H1 (cell line): Measurements from ENCODE around the gene CYBRD1. TPM values are rescaled to one million over a fixed set of nuclear protein-coding genes. Genes with fewer than 3 reads are reported as not detected.

Source experiments
- CTCF ChIA-PET: fragments of 300-600 bp; sonication (Branson Sonifier 250); formaldehyde crosslinking; loops from one replicate; lab custom pipeline; 2021; ENCODE audit not compliant: partially characterized antibody; lab: Charles Lee
- POLR2A ChIA-PET: fragments of 300-600 bp; sonication (Branson Sonifier 250); formaldehyde crosslinking; loops from one replicate; lab custom pipeline; 2021; ENCODE audit warnings: inconsistent platforms; ENCODE audit not compliant: partially characterized antibody; lab: Charles Lee
- DNase-seq, 2 experiments: peaks; one replicate each; pipeline versions ENCODE4 v3.0.0 to v3.0.0-alpha.2; 2010 to 2022; ENCODE audit warnings: low spot score in 2 of 2, low read depth in 1 of 2, mixed read lengths in 1 of 2
- FAIRE-seq: peaks from 2 replicates; lab custom pipeline; 2011; peaks lifted over from hg19 to GRCh38; lab: Jason Lieb, UNC
- H2AFZ ChIP-seq: 2 replicates; pipeline ENCODE4 v1.8.1; 2012; ENCODE audit warnings: low read length, inconsistent platforms
- H2AK5ac ChIP-seq: 2 replicates; pipeline ENCODE4 v1.6.1; 2013; ENCODE audit warnings: low read depth, low read length
- H2BK120ac ChIP-seq: replicated peaks from 2 replicates; pipeline ENCODE3; 2013; ENCODE audit warnings: low read depth, low read length, inconsistent platforms
- H2BK12ac ChIP-seq: 2 replicates; pipeline ENCODE4 v1.6.1; 2013; ENCODE audit warnings: low read depth, low read length
- H2BK15ac ChIP-seq: 2 replicates; pipeline ENCODE4 v1.6.1; 2013; ENCODE audit warnings: low read length
- H2BK20ac ChIP-seq: 2 replicates; pipeline ENCODE4 v1.6.1; 2013; ENCODE audit warnings: low read length
- H2BK5ac ChIP-seq: 2 replicates; pipeline ENCODE4 v1.6.1; 2013; ENCODE audit warnings: low read depth, low read length
- H3K14ac ChIP-seq: 2 replicates; pipeline ENCODE4 v1.6.1; 2013; ENCODE audit warnings: inconsistent platforms; ENCODE audit not compliant: insufficient read length
- H3K18ac ChIP-seq: 2 replicates; pipeline ENCODE4 v1.6.1; 2013; ENCODE audit warnings: low read length; ENCODE audit errors: extremely low read depth
- H3K23ac ChIP-seq: 2 replicates; pipeline ENCODE4 v1.6.1; 2013; ENCODE audit warnings: inconsistent platforms; ENCODE audit not compliant: insufficient read length
- H3K23me2 ChIP-seq: 2 replicates; pipeline ENCODE4 v1.6.1; 2013; ENCODE audit warnings: low read depth, low read length
- H3K27ac ChIP-seq: 2 replicates; pipeline ENCODE4 v1.6.1; 2011; ENCODE audit warnings: low read depth, low read length, inconsistent platforms
- H3K27me3 ChIP-seq, 4 experiments: replicated peaks in 1 of 4; 1 replicate in 1 of 4; 2 replicates in 3 of 4; pipeline versions ENCODE4 v1.6.1 to v1.8.1; 2011 to 2013; ENCODE audit warnings: low read length in 3 of 4, mild to moderate bottlenecking in 3 of 4, inconsistent platforms in 2 of 4, mixed read lengths in 2 of 4, moderate library complexity in 1 of 4; ENCODE audit not compliant: control insufficient read depth in 3 of 4, insufficient read depth in 3 of 4; ENCODE audit errors: extremely low read depth in 1 of 4
- H3K36me3 ChIP-seq, 4 experiments: 2 replicates each; pipeline versions ENCODE4 v1.6.1 to v1.8.1; 2011 to 2013; ENCODE audit warnings: mild to moderate bottlenecking in 4 of 4, low read length in 3 of 4, moderate library complexity in 2 of 4, control low read depth in 1 of 4, inconsistent platforms in 1 of 4; ENCODE audit not compliant: insufficient read depth in 4 of 4, control insufficient read depth in 2 of 4
- H3K4ac ChIP-seq: replicated peaks from 2 replicates; pipeline ENCODE3; 2013; ENCODE audit warnings: low read length, low read depth, mixed read lengths, inconsistent platforms; ENCODE audit not compliant: insufficient read length
- H3K4me1 ChIP-seq, 4 experiments: replicated peaks in 1 of 4; 1 replicate in 1 of 4; 2 replicates in 3 of 4; pipeline versions ENCODE4 v1.6.1 to v1.8.1; 2011 to 2013; ENCODE audit warnings: low read length in 3 of 4, inconsistent platforms in 2 of 4, mixed read lengths in 1 of 4; ENCODE audit not compliant: insufficient read depth in 4 of 4, control insufficient read depth in 3 of 4
- H3K4me2 ChIP-seq, 2 experiments: 2 replicates each; pipeline versions ENCODE4 v1.6.1 to v1.8.1; 2011 to 2013; ENCODE audit warnings: low read depth in 2 of 2, low read length in 2 of 2, control low read depth in 1 of 2, inconsistent platforms in 1 of 2, mild to moderate bottlenecking in 1 of 2; ENCODE audit not compliant: insufficient read depth in 1 of 2
- H3K4me3 ChIP-seq, 4 experiments: fragments of 200-600, 300-600 bp in 1 of 4; sonication (generic), shearing (Covaris generic), sonication (Bioruptor Twin) in 1 of 4; 2 replicates each; pipeline versions ENCODE4 v1.5.1 to v1.8.1; 2011 to 2016; ENCODE audit warnings: low read length in 4 of 4, low read depth in 3 of 4, control low read depth in 2 of 4, inconsistent platforms in 2 of 4, mild to moderate bottlenecking in 2 of 4, mixed read lengths in 1 of 4, moderate library complexity in 1 of 4; ENCODE audit not compliant: insufficient read depth in 2 of 4; ENCODE audit errors: extremely low read depth in 1 of 4
- H3K56ac ChIP-seq: replicated peaks from 2 replicates; pipeline ENCODE3; 2013; ENCODE audit warnings: low read depth, mild to moderate bottlenecking, mixed read lengths, low read length, inconsistent platforms; ENCODE audit not compliant: insufficient read length
- H3K79me1 ChIP-seq: 2 replicates; pipeline ENCODE4 v1.6.1; 2013; ENCODE audit warnings: low read depth, low read length, control low read depth
- H3K79me2 ChIP-seq, 2 experiments: 2 replicates each; pipeline versions ENCODE4 v1.6.1 to v1.8.1; 2012 to 2013; ENCODE audit warnings: low read length in 2 of 2, mild to moderate bottlenecking in 2 of 2, inconsistent platforms in 1 of 2; ENCODE audit not compliant: insufficient read depth in 2 of 2, control insufficient read depth in 1 of 2
- H3K9ac ChIP-seq, 4 experiments: replicated peaks in 1 of 4; 1 replicate in 1 of 4; 2 replicates in 3 of 4; pipeline versions ENCODE4 v1.6.1 to v1.8.1; 2011 to 2013; ENCODE audit warnings: low read depth in 3 of 4, low read length in 3 of 4, control low read depth in 2 of 4, mild to moderate bottlenecking in 2 of 4, moderate library complexity in 2 of 4, inconsistent platforms in 1 of 4; ENCODE audit errors: extremely low read depth in 1 of 4
- H3K9me3 ChIP-seq, 2 experiments: 2 replicates each; pipeline versions ENCODE4 v1.6.1 to v1.8.1; 2012 to 2013; ENCODE audit warnings: mild to moderate bottlenecking in 2 of 2, moderate library complexity in 2 of 2, control low read depth in 1 of 2, inconsistent platforms in 1 of 2, low read depth in 1 of 2, low read length in 1 of 2, mixed read lengths in 1 of 2; ENCODE audit not compliant: insufficient read depth in 2 of 2
- H4K20me1 ChIP-seq, 2 experiments: replicated peaks in 1 of 2; 2 replicates each; pipeline versions ENCODE3 to v1.8.1; 2011 to 2013; ENCODE audit warnings: inconsistent platforms in 2 of 2, low read length in 2 of 2, mild to moderate bottlenecking in 1 of 2; ENCODE audit not compliant: insufficient read depth in 2 of 2, control insufficient read depth in 1 of 2
- H4K5ac ChIP-seq: 2 replicates; pipeline ENCODE4 v1.6.1; 2013; ENCODE audit warnings: low read length, low read depth, mixed read lengths, inconsistent platforms; ENCODE audit not compliant: insufficient read length
- H4K8ac ChIP-seq: 2 replicates; pipeline ENCODE4 v1.8.0; 2013; ENCODE audit warnings: mild to moderate bottlenecking, moderate library complexity, low read length, inconsistent platforms; ENCODE audit not compliant: insufficient read depth; ENCODE audit errors: extremely low read depth
- H4K91ac ChIP-seq: replicated peaks from 2 replicates; pipeline ENCODE3; 2013; ENCODE audit warnings: low read length, mixed read lengths, inconsistent platforms; ENCODE audit not compliant: insufficient read length
- BRCA1 ChIP-seq: IDR thresholded peaks from 2 replicates; pipeline ENCODE4 v1.6.1; 2012; ENCODE audit warnings: low read depth, low read length, improper control_type of control experiment
- CHD2 ChIP-seq: IDR thresholded peaks from 2 replicates; pipeline ENCODE4 v1.6.1; 2012; ENCODE audit warnings: low read length, improper control_type of control experiment
- EP300 ChIP-seq, 2 experiments: IDR thresholded peaks; 1 replicate in 1 of 2; 2 replicates in 1 of 2; pipeline ENCODE4 v1.6.1; 2011 to 2012; ENCODE audit warnings: low read depth in 2 of 2, low read length in 2 of 2, mild to moderate bottlenecking in 2 of 2, borderline replicate concordance in 1 of 2, inconsistent platforms in 1 of 2, moderate library complexity in 1 of 2
- MAFK ChIP-seq: IDR thresholded peaks from 2 replicates; pipeline ENCODE4 v1.6.1; 2012; ENCODE audit warnings: low read depth, mild to moderate bottlenecking, improper control_type of control experiment, low read length
- POLR2AphosphoS5 ChIP-seq: IDR thresholded peaks from 2 replicates; pipeline ENCODE4 v1.6.1; 2011; ENCODE audit warnings: low read depth, low read length
- SP2 ChIP-seq: IDR thresholded peaks from 2 replicates; pipeline ENCODE4 v1.6.1; 2012; ENCODE audit warnings: mild to moderate bottlenecking, low read length, inconsistent platforms
- TAF7 ChIP-seq: optimal IDR thresholded peaks from 2 replicates; pipeline ENCODE3; 2011; ENCODE audit warnings: low read depth, mild to moderate bottlenecking, inconsistent platforms, low read length, moderate library complexity, borderline replicate concordance
- TEAD4 ChIP-seq: IDR thresholded peaks from 2 replicates; pipeline ENCODE4 v1.6.1; 2012; ENCODE audit warnings: low read depth, low read length, inconsistent platforms, mixed read lengths
- WGBS, 2 experiments: shearing (Covaris generic) in 1 of 2; methylation state at CpG; one replicate each; pipeline versions ENCODE4 v1.1.6 to v1.1.7; 2013 to 2015; ENCODE audit warnings: low lambda C conversion rate in 2 of 2, mixed read lengths in 2 of 2, inconsistent platforms in 1 of 2, low coverage in 1 of 2, missing lambda C conversion rate in 1 of 2; ENCODE audit not compliant: insufficient replicate concordance in 2 of 2, insufficient coverage in 1 of 2, insufficient read length in 1 of 2; ENCODE audit errors: extremely low coverage in 1 of 2, missing lambda C conversion rate in 1 of 2; 5-methylcytosine and 5-hydroxymethylcytosine counted together
- polyA plus RNA-seq, 7 experiments: library from polyadenylated mRNA; depleted of rRNA in 3 of 7; stranded (reverse) in 5 of 7; unstranded in 2 of 7; fragments of >200 nt in 5 of 7; fragments of 200-250 nt in 2 of 7; gene quantifications; 1 replicate in 5 of 7; 2 replicates in 1 of 7; 4 replicates in 1 of 7; pipeline versions ENCODE4 v1.2.1 to v1.2.3, GENCODE V29; 2011 to 2013; ENCODE audit warnings: missing spikeins in 2 of 7, mixed read lengths in 2 of 7
- total RNA-seq: library from RNA; stranded (reverse); fragmentation: NEBNext Ultra II Directional; extraction: Animal tissue kit (Norgen Biotek cat#: 25700); gene quantifications from 2 replicates; pipeline ENCODE4 v1.2.1, GENCODE V29; 2021
- TF ChIP-seq, protein P1 (sequence below): IDR thresholded peaks from 2 replicates; pipeline ENCODE4 v1.6.1; 2012; ENCODE audit warnings: low read length, inconsistent platforms
- TF ChIP-seq, protein P2 (sequence below): IDR thresholded peaks from 2 replicates; pipeline ENCODE4 v1.6.1; 2011; ENCODE audit warnings: low read depth, mild to moderate bottlenecking, low read length; ENCODE audit not compliant: insufficient read depth
- TF ChIP-seq, protein P3 (sequence below): IDR thresholded peaks from 2 replicates; pipeline ENCODE4 v1.6.1; 2012; ENCODE audit warnings: inconsistent platforms

Gene CYBRD1
- total and polyA plus RNA-seq, 2 of the 8 experiments (the other 6 are each of a cell fraction or from before 2014, with no cell fraction given) = 10.7 to 12.6 TPM

DNA sequence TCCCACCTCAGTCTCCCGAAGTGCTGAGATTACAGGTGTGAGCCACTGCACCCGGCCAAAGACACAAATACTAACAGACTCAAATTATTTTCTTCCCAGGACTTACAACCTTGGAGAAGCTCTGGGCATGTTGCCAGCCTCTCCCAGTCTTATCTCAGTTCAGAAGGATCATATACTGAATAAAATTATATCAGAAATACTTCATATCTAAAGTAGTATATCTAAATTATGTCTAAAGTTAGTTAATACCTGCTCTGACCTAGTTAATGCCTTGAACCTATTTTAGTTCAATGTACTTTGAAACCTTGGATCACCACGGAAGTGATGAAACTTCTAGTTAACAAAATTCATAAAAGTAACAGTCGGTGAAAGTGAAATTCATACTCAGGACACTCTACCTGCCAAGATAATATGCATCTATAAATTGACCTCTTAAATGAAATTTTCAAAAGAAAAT lies 34.4 kb upstream of the CYBRD1 start:
- FAIRE-seq (no peak), DNase-seq (no peak)
- Histone ChIP-seq H4K20me1 (no peaks in the 10 kb centered on the region), H3K4ac (no peak overlapping the region), H3K4me2 (no peak overlapping the region), H3K79me1 (no peaks in the 10 kb centered on the region; the same call in 1 of the 2 replicates), H4K8ac (no peak overlapping the region), H3K4me1 (peaks cover 0 to 7% (median 2%) of the 10 kb centered on the region in 4 experiments; a peak in 3 of 7 replicates), H2BK20ac (no peak overlapping the region), H4K5ac (no peak overlapping the region), H2BK5ac (no peak overlapping the region), H2AFZ (no peak overlapping the region), H2BK15ac (no peak overlapping the region), H3K27ac (no peak overlapping the region), H3K18ac (no peak overlapping the region), H3K4me3 (no peak overlapping the region), H2AK5ac (no peak overlapping the region), H3K14ac (no peak overlapping the region), H3K23me2 (no peaks in the 10 kb centered on the region), H3K27me3 (no peaks in the 10 kb centered on the region), H2BK120ac (no peak overlapping the region), H3K79me2 (no peaks in the 10 kb centered on the region), H3K36me3 (no peaks in the 10 kb centered on the region; a peak in 2 of 8 replicates), H3K9ac (no peak overlapping the region), H3K9me3 (no peaks in the 10 kb centered on the region), H4K91ac (no peak overlapping the region), H3K23ac (no peak overlapping the region), H2BK12ac (no peak overlapping the region), H3K56ac (no peak overlapping the region)
- CTCF ChIA-PET = no interaction called here
- POLR2A ChIA-PET = interaction anchor here (0.8 to 1.5 kb wide), 2 partner anchors 36 to 56 kb away, joined by 3 read pairs; no protein-coding TSS in a partner anchor
- 86% methylated on average over 4 of the region's 4 CpGs; no CpG with 5 or more reads in 1 of the 2 experiments for WGBS, 2 experiments
- no peak for TF ChIP-seq CHD2
- TF ChIP-seq, protein P1, sequence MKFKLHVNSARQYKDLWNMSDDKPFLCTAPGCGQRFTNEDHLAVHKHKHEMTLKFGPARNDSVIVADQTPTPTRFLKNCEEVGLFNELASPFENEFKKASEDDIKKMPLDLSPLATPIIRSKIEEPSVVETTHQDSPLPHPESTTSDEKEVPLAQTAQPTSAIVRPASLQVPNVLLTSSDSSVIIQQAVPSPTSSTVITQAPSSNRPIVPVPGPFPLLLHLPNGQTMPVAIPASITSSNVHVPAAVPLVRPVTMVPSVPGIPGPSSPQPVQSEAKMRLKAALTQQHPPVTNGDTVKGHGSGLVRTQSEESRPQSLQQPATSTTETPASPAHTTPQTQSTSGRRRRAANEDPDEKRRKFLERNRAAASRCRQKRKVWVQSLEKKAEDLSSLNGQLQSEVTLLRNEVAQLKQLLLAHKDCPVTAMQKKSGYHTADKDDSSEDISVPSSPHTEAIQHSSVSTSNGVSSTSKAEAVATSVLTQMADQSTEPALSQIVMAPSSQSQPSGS = no peak
- TF ChIP-seq, protein P2, sequence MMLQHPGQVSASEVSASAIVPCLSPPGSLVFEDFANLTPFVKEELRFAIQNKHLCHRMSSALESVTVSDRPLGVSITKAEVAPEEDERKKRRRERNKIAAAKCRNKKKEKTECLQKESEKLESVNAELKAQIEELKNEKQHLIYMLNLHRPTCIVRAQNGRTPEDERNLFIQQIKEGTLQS = no peak
- no peak for TF ChIP-seq BRCA1
- TF ChIP-seq EP300 (IDR thresholded peaks at IDR 0.05; ENCODE audit: borderline replicate concordance in 1 of 2, low read depth in 2 of 2, low read length in 2 of 2) = no peak
- no peak for TF ChIP-seq SP2
- TF ChIP-seq, protein P3, sequence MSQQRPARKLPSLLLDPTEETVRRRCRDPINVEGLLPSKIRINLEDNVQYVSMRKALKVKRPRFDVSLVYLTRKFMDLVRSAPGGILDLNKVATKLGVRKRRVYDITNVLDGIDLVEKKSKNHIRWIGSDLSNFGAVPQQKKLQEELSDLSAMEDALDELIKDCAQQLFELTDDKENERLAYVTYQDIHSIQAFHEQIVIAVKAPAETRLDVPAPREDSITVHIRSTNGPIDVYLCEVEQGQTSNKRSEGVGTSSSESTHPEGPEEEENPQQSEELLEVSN = no peak
- no peak for TF ChIP-seq TAF7
- TF ChIP-seq MAFK = no peak
- no peak for TF ChIP-seq TEAD4
- no peak for TF ChIP-seq POLR2AphosphoS5
